ENCODE measurements around the gene ADCY3. TPM values are rescaled to one million over a fixed set of nuclear protein-coding genes. Genes with fewer than 3 reads are reported as not detected.

The ADCY3 gene
- polyA plus RNA-seq, 1 of the 3 experiments (the other 2 are of a cell fraction): 53.9 TPM

DNA sequence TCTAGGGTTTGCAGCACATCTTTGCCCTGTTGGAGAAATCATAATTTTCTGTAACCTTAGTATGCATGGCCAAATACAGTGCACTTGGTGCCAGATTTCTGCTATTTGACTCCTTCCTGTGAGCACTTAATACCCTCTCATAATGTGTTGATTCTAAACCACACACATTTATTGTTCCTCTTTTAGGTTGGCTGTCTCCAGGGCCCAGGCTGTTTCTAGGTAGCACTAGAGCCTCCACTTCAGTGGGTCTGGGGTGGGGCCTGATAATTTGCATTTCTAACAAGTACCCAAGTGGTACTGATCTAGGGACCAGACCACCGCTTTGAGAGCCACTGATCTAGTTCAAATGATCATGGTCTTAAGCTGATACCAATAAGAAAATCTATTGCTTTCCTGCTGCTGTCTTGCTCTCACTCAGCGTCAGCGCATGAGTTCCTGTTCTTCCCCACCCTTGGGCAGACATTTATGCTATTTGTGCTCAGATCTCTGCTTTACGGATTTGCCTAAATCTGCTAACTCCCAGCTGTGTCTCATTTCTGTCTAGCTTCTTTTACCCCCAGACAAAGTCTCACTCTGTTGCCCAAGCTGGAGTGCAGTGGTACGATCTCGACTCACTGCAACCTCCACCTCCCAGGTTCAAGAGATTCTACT, 134.2 kb downstream of the ADCY3 start:
- CTCF ChIA-PET: interaction anchor here (0.7 to 1.3 kb wide), 3 partner anchors 10 to 41 kb away, joined by 3 to 4 read pairs (median 3); no protein-coding TSS in a partner anchor

More for the DNA sequence above, 134.2 kb downstream of the ADCY3 start:
- WGBS (ENCODE audit: low lambda C conversion rate): 100% methylated on average over 6 of the region's 6 CpGs
- H3K27me3 ChIP-seq (ENCODE audit: insufficient read depth): no peaks in the 10 kb centered on the region
- TF ChIP-seq, protein P1, sequence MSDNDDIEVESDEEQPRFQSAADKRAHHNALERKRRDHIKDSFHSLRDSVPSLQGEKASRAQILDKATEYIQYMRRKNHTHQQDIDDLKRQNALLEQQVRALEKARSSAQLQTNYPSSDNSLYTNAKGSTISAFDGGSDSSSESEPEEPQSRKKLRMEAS (IDR thresholded peaks at IDR 0.05; ENCODE audit: low read depth): no peak
- TF ChIP-seq GABPA (IDR thresholded peaks at IDR 0.05; ENCODE audit: low read depth) (no peak), NFIC (IDR thresholded peaks at IDR 0.05; ENCODE audit: borderline replicate concordance) (no peak), NRF1 (IDR thresholded peaks at IDR 0.05; ENCODE audit: low read depth, low read length) (no peak), JUND (IDR thresholded peaks at IDR 0.05) (no peak), ELF1 (IDR thresholded peaks at IDR 0.05) (no peak), CHD2 (IDR thresholded peaks at IDR 0.05; ENCODE audit: low read length, partially characterized antibody) (no peak), SIN3A (IDR thresholded peaks at IDR 0.05; ENCODE audit: borderline replicate concordance, low read depth, low read length) (no peak), EP300 (IDR thresholded peaks at IDR 0.05; ENCODE audit: borderline replicate concordance in 1 of 2, low read depth in 1 of 2, low read length in 1 of 2) (no peak), FOXM1 (IDR thresholded peaks at IDR 0.05; ENCODE audit: low read depth) (no peak), FOXJ3 (CRISPR knock-in tag; IDR thresholded peaks at IDR 0.05) (no peak), MEF2A (IDR thresholded peaks at IDR 0.05; ENCODE audit: borderline replicate concordance, low read depth) (no peak), MXI1 (IDR thresholded peaks at IDR 0.05; ENCODE audit: low read depth, low read length) (no peak), RFX5 (IDR thresholded peaks at IDR 0.05; ENCODE audit: low read length) (no peak), TAF1 (IDR thresholded peaks at IDR 0.05; ENCODE audit: borderline replicate concordance, low read depth, low read length) (no peak), FOSL2 (IDR thresholded peaks at IDR 0.05; ENCODE audit: borderline replicate concordance, low read depth) (no peak), YY1 (IDR thresholded peaks at IDR 0.05; ENCODE audit: low read depth) (no peak)
- TF ChIP-seq, protein P2, sequence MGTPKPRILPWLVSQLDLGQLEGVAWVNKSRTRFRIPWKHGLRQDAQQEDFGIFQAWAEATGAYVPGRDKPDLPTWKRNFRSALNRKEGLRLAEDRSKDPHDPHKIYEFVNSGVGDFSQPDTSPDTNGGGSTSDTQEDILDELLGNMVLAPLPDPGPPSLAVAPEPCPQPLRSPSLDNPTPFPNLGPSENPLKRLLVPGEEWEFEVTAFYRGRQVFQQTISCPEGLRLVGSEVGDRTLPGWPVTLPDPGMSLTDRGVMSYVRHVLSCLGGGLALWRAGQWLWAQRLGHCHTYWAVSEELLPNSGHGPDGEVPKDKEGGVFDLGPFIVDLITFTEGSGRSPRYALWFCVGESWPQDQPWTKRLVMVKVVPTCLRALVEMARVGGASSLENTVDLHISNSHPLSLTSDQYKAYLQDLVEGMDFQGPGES (IDR thresholded peaks at IDR 0.05; ENCODE audit: low read depth, low read length): no peak
- TF ChIP-seq, protein P3, sequence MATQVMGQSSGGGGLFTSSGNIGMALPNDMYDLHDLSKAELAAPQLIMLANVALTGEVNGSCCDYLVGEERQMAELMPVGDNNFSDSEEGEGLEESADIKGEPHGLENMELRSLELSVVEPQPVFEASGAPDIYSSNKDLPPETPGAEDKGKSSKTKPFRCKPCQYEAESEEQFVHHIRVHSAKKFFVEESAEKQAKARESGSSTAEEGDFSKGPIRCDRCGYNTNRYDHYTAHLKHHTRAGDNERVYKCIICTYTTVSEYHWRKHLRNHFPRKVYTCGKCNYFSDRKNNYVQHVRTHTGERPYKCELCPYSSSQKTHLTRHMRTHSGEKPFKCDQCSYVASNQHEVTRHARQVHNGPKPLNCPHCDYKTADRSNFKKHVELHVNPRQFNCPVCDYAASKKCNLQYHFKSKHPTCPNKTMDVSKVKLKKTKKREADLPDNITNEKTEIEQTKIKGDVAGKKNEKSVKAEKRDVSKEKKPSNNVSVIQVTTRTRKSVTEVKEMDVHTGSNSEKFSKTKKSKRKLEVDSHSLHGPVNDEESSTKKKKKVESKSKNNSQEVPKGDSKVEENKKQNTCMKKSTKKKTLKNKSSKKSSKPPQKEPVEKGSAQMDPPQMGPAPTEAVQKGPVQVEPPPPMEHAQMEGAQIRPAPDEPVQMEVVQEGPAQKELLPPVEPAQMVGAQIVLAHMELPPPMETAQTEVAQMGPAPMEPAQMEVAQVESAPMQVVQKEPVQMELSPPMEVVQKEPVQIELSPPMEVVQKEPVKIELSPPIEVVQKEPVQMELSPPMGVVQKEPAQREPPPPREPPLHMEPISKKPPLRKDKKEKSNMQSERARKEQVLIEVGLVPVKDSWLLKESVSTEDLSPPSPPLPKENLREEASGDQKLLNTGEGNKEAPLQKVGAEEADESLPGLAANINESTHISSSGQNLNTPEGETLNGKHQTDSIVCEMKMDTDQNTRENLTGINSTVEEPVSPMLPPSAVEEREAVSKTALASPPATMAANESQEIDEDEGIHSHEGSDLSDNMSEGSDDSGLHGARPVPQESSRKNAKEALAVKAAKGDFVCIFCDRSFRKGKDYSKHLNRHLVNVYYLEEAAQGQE (IDR thresholded peaks at IDR 0.05; ENCODE audit: low read depth, low read length): no peak
- no peak for DNase-seq
- H3K4me2 ChIP-seq: no peak overlapping the region
- H3K9ac ChIP-seq: no peak overlapping the region
- no peaks in the 10 kb centered on the region for H3K9me2 ChIP-seq
- no peaks in the 10 kb centered on the region for H3F3A ChIP-seq (replicated peaks; ENCODE audit: insufficient read depth)
- no peaks in the 10 kb centered on the region for H3K9me3 ChIP-seq
- H4K20me1 ChIP-seq (ENCODE audit: insufficient read depth): no peaks in the 10 kb centered on the region
- H3K4me1 ChIP-seq (ENCODE audit: control insufficient read depth in 1 of 2, insufficient read depth in 2 of 2, low read depth in 1 of 2, low read length in 1 of 2): no peaks in the 10 kb centered on the region
- H3K36me3 ChIP-seq (replicated peaks in 1 of 2; ENCODE audit: control insufficient read depth in 1 of 2, insufficient read depth in 2 of 2, low read length in 1 of 2): no peaks in the 10 kb centered on the region
- POLR2A ChIA-PET: no interaction called here
- H3K27ac ChIP-seq (ENCODE audit: low read depth in 2 of 2, low read length in 1 of 2): no peak overlapping the region
- H2AFZ ChIP-seq (ENCODE audit: low read depth): no peak overlapping the region
- no peaks in the 10 kb centered on the region for H3K79me2 ChIP-seq (ENCODE audit: insufficient read depth)
- H3K4me3 ChIP-seq (ENCODE audit: low read depth in 2 of 2, low read length in 1 of 2): no peak overlapping the region
